A549 (cell line): ENCODE measurements around the gene FCHO2. TPM values are rescaled to one million over a fixed set of nuclear protein-coding genes. Genes with fewer than 3 reads are reported as not detected.

Experiments used
- ATAC-seq, 2 experiments: fragments of 200-7000 bp in 1 of 2; fragments of >200 bp in 1 of 2; cut with Nextera tagmentation in 1 of 2; cut with Tn5 transposase in 1 of 2; 3 replicates each; pipeline versions ENCODE4 v1.8.0 to v1.9.1; 2018 to 2020; ENCODE audit warnings: mild to moderate bottlenecking in 1 of 2, moderate library complexity in 1 of 2
- CTCF ChIA-PET: fragments of 300-600 bp; sonication (Branson Sonifier 250); formaldehyde crosslinking; extraction: SDS; loops from one replicate; lab custom pipeline; 2021; ENCODE audit warnings: antibody characterized with exemption, inconsistent platforms; lab: Yijun Ruan, JAX
- POLR2A ChIA-PET: fragments of 350-600 bp; formaldehyde crosslinking; extraction: SDS; loops from one replicate; lab custom pipeline; 2021; ENCODE audit warnings: antibody characterized with exemption, inconsistent platforms; lab: Yijun Ruan, JAX
- DNase-seq, 2 experiments: peaks; one replicate each; pipeline versions ENCODE4 v3.0.0 to v3.0.0-alpha.2; 2011 to 2016; ENCODE audit warnings: low read depth in 1 of 2, low spot score in 1 of 2
- FAIRE-seq: peaks from 2 replicates; lab custom pipeline; 2011; peaks lifted over from hg19 to GRCh38; lab: Jason Lieb, UNC
- H3K27ac ChIP-seq, 2 experiments: fragments of >200 bp; sonication (Bioruptor Twin); formaldehyde crosslinking; 3 replicates each; pipeline ENCODE4 v1.5.1; 2016 to 2017
- H3K4me1 ChIP-seq: fragments of >200 bp; sonication (Bioruptor Twin); formaldehyde crosslinking; 3 replicates; pipeline ENCODE4 v1.6.1; 2016
- H3K4me2 ChIP-seq: fragments of >200 bp; sonication (Bioruptor Twin); formaldehyde crosslinking; 3 replicates; pipeline ENCODE4 v1.6.1; 2016
- H3K4me3 ChIP-seq: fragments of >200 bp; sonication (Bioruptor Twin); formaldehyde crosslinking; 3 replicates; pipeline ENCODE4 v1.5.1; 2016
- H3K9me3 ChIP-seq: fragments of >200 bp; sonication (Bioruptor Twin); formaldehyde crosslinking; 3 replicates; pipeline ENCODE4 v1.6.1; 2016
- CBX2 ChIP-seq: fragments of 200-600 bp; sonication (generic); IDR thresholded peaks from 2 replicates; pipeline ENCODE4 v1.6.1; 2016; ENCODE audit warnings: low read depth, mild to moderate bottlenecking, borderline replicate concordance
- CEBPB ChIP-seq, 2 experiments: fragments of >200 bp in 1 of 2; sonication (Bioruptor Twin) in 1 of 2; formaldehyde crosslinking in 1 of 2; IDR thresholded peaks; 2 replicates each; pipeline ENCODE4 v1.6.1; 2012 to 2016
- CHD4 ChIP-seq: fragments of 200-600 bp; sonication (generic); IDR thresholded peaks from 2 replicates; pipeline ENCODE4 v1.6.1; 2016; ENCODE audit warnings: antibody characterized with exemption, mild to moderate bottlenecking, borderline replicate concordance
- EHF ChIP-seq: fragments of 250-450 bp; sonication (Bioruptor Pico); IDR thresholded peaks from 2 replicates; pipeline ENCODE4 v1.5.0; 2020; ENCODE audit warnings: mild to moderate bottlenecking
- EHMT2 ChIP-seq: fragments of 200-600 bp; sonication (generic); IDR thresholded peaks from 2 replicates; pipeline ENCODE4 v1.6.1; 2016; ENCODE audit warnings: antibody characterized with exemption, low read depth, mild to moderate bottlenecking, moderate library complexity
- EP300 ChIP-seq, 2 experiments: fragments of >200 bp; sonication (Bioruptor Twin); formaldehyde crosslinking; IDR thresholded peaks; 2 replicates in 1 of 2; 3 replicates in 1 of 2; pipeline ENCODE4 v1.6.1; 2016 to 2017
- ESRRA ChIP-seq: fragments of 150-350 bp; IDR thresholded peaks from 2 replicates; pipeline ENCODE4 v1.6.1; 2014; ENCODE audit warnings: mild to moderate bottlenecking, low read length, borderline replicate concordance
- FOSB ChIP-seq: fragments of 250-450 bp; sonication (Bioruptor Pico); IDR thresholded peaks from 2 replicates; pipeline ENCODE4 v1.5.0; 2020; ENCODE audit warnings: mild to moderate bottlenecking, moderate library complexity
- FOSL2 ChIP-seq, 2 experiments: fragments of 450-650 bp in 1 of 2; fragments of >200 bp in 1 of 2; sonication (Bioruptor Twin) in 1 of 2; formaldehyde crosslinking; IDR thresholded peaks; 2 replicates each; pipeline versions ENCODE4 v1.5.0 to v1.6.1; 2016 to 2020; ENCODE audit warnings: mild to moderate bottlenecking in 1 of 2, moderate library complexity in 1 of 2
- FOXS1 ChIP-seq: fragments of 250-450 bp; sonication (Bioruptor Pico); IDR thresholded peaks from 2 replicates; pipeline ENCODE4 v1.5.0; 2020; ENCODE audit warnings: mild to moderate bottlenecking, moderate library complexity
- HDAC2 ChIP-seq: fragments of 200-600 bp; sonication (generic); IDR thresholded peaks from 2 replicates; pipeline ENCODE4 v1.6.1; 2016
- HEYL ChIP-seq: fragments of 250-450 bp; sonication (Bioruptor Pico); IDR thresholded peaks from 2 replicates; pipeline ENCODE4 v1.8.0; 2021; ENCODE audit warnings: mild to moderate bottlenecking, moderate library complexity
- HOXA7 ChIP-seq: fragments of 250-450 bp; sonication (Bioruptor Pico); IDR thresholded peaks from 2 replicates; pipeline ENCODE4 v1.5.0; 2020; ENCODE audit warnings: mild to moderate bottlenecking, moderate library complexity
- JUN ChIP-seq, 2 experiments: fragments of >200 bp; sonication (Bioruptor Twin); formaldehyde crosslinking; IDR thresholded peaks; 2 replicates in 1 of 2; 3 replicates in 1 of 2; pipeline ENCODE4 v1.6.1; 2016 to 2017
- JUNB ChIP-seq: fragments of >200 bp; sonication (Bioruptor Twin); formaldehyde crosslinking; IDR thresholded peaks from 2 replicates; pipeline ENCODE4 v1.6.1; 2016
- MAFK ChIP-seq: fragments of 450-650 bp; IDR thresholded peaks from 2 replicates; pipeline ENCODE4 v1.6.1; 2014; ENCODE audit not compliant: partially characterized antibody
- MYC ChIP-seq: IDR thresholded peaks from 2 replicates; pipeline ENCODE4 v1.6.1; 2012; ENCODE audit warnings: mild to moderate bottlenecking, inconsistent platforms, low read length, improper control_type of control experiment, borderline replicate concordance
- RARB ChIP-seq: fragments of 250-450 bp; sonication (Bioruptor Pico); IDR thresholded peaks from 2 replicates; pipeline ENCODE4 v1.8.0; 2021; ENCODE audit warnings: mild to moderate bottlenecking, moderate library complexity
- RCOR1 ChIP-seq: fragments of 150-350 bp; IDR thresholded peaks from 2 replicates; pipeline ENCODE4 v1.6.1; 2014; ENCODE audit warnings: antibody characterized with exemption, low read length, low read depth
- RFX5 ChIP-seq: fragments of 450-650 bp; IDR thresholded peaks from 2 replicates; pipeline ENCODE4 v1.7.1; 2014; ENCODE audit warnings: antibody characterized with exemption, mild to moderate bottlenecking, moderate library complexity
- TFCP2L1 ChIP-seq: fragments of 250-450 bp; sonication (Bioruptor Pico); IDR thresholded peaks from 2 replicates; pipeline ENCODE4 v1.5.0; 2021; ENCODE audit warnings: mild to moderate bottlenecking
- ZC3H11A ChIP-seq: fragments of 450-650 bp; IDR thresholded peaks from 2 replicates; pipeline ENCODE4 v1.6.1; 2014; ENCODE audit warnings: antibody characterized with exemption, mild to moderate bottlenecking
- ZFP36 ChIP-seq: fragments of 450-650 bp; IDR thresholded peaks from 2 replicates; pipeline ENCODE4 v1.6.1; 2014; ENCODE audit warnings: borderline replicate concordance; ENCODE audit not compliant: partially characterized antibody
- WGBS: methylation state at CpG from one replicate; pipeline ENCODE4 v1.1.6; 2017; ENCODE audit errors: missing lambda C conversion rate; 5-methylcytosine and 5-hydroxymethylcytosine counted together
- polyA plus RNA-seq, 4 experiments: library from polyadenylated mRNA; depleted of rRNA in 3 of 4; stranded (reverse); fragments of >200 nt; fragmentation: RNase III in 1 of 4; extraction: RNeasy Plus Mini Kit Qiagen cat#74134 plus additional on column Dnase treatment in 1 of 4; gene quantifications; 2 replicates in 3 of 4; 3 replicates in 1 of 4; pipeline ENCODE4 v1.2.3, GENCODE V29; 2011 to 2017
- TF ChIP-seq, protein P1 (sequence below): IDR thresholded peaks from 2 replicates; pipeline ENCODE4 v1.6.1; 2012; ENCODE audit warnings: low read depth, borderline replicate concordance
- TF ChIP-seq, protein P2 (sequence below): IDR thresholded peaks from 2 replicates; pipeline ENCODE4 v1.6.1; 2012
- TF ChIP-seq, protein P3 (sequence below): fragments of >200 bp; sonication (Bioruptor Twin); formaldehyde crosslinking; IDR thresholded peaks from 3 replicates; pipeline ENCODE4 v1.5.1; 2016

The FCHO2 gene
- polyA plus RNA-seq, 2 of the 4 experiments (the other 2 are of a cell fraction): 9.1 to 14.9 TPM

- TF ChIP-seq FOXS1 (CRISPR knock-in tag) (no peak), JUN (IDR thresholded peaks at IDR 0.05) (no peak), EHF (CRISPR knock-in tag) (no peak), EP300 (IDR thresholded peaks at IDR 0.05) (no peak), EHMT2 (no peak), CEBPB (IDR thresholded peaks at IDR 0.05) (no peak), FOSB (CRISPR knock-in tag) (no peak), MYC (no peak), RFX5 (no peak), CHD4 (no peak), ZFP36 (no peak), FOSL2 (IDR thresholded peaks at IDR 0.05) (no peak), FOSL2 (CRISPR knock-in tag; IDR thresholded peaks at IDR 0.05) (no peak), RARB (CRISPR knock-in tag) (no peak), HDAC2 (no peak), ESRRA (no peak), MAFK (no peak), HEYL (CRISPR knock-in tag) (no peak), JUNB (no peak)
- TF ChIP-seq, protein P1, sequence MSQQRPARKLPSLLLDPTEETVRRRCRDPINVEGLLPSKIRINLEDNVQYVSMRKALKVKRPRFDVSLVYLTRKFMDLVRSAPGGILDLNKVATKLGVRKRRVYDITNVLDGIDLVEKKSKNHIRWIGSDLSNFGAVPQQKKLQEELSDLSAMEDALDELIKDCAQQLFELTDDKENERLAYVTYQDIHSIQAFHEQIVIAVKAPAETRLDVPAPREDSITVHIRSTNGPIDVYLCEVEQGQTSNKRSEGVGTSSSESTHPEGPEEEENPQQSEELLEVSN: no peak
- TF ChIP-seq, protein P2, sequence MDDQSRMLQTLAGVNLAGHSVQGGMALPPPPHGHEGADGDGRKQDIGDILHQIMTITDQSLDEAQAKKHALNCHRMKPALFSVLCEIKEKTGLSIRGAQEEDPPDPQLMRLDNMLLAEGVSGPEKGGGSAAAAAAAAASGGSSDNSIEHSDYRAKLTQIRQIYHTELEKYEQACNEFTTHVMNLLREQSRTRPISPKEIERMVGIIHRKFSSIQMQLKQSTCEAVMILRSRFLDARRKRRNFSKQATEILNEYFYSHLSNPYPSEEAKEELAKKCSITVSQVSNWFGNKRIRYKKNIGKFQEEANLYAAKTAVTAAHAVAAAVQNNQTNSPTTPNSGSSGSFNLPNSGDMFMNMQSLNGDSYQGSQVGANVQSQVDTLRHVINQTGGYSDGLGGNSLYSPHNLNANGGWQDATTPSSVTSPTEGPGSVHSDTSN: no peak
- ATAC-seq (no peak), FAIRE-seq (no peak), DNase-seq (no peak)
- Histone ChIP-seq H3K9me3 (no peaks in the 10 kb centered on the region), H3K4me2 (no peak overlapping the region), H3K4me3 (no peak overlapping the region), H3K4me1 (peaks cover 11% of the 10 kb centered on the region; the same call in 2 of the 3 replicates), H3K27ac (no peak overlapping the region)
- CTCF ChIA-PET: interaction anchor here (1.6 to 2.0 kb wide), 2 partner anchors 10 to 42 kb away, joined by 3 to 6 read pairs; no protein-coding TSS in a partner anchor
- POLR2A ChIA-PET: no interaction called here
- WGBS: 57% methylated on average over 4 of the region's 4 CpGs
These were observed 169.4 kb downstream of the FCHO2 start for GRCh38 chr5:73125289-73125688.

GRCh38 chr5:73126381-73126780 lies 170.5 kb downstream of the FCHO2 start:
- no peak for TF ChIP-seq RCOR1
- TF ChIP-seq FOXS1 (CRISPR knock-in tag): no peak
- TF ChIP-seq, protein P3, sequence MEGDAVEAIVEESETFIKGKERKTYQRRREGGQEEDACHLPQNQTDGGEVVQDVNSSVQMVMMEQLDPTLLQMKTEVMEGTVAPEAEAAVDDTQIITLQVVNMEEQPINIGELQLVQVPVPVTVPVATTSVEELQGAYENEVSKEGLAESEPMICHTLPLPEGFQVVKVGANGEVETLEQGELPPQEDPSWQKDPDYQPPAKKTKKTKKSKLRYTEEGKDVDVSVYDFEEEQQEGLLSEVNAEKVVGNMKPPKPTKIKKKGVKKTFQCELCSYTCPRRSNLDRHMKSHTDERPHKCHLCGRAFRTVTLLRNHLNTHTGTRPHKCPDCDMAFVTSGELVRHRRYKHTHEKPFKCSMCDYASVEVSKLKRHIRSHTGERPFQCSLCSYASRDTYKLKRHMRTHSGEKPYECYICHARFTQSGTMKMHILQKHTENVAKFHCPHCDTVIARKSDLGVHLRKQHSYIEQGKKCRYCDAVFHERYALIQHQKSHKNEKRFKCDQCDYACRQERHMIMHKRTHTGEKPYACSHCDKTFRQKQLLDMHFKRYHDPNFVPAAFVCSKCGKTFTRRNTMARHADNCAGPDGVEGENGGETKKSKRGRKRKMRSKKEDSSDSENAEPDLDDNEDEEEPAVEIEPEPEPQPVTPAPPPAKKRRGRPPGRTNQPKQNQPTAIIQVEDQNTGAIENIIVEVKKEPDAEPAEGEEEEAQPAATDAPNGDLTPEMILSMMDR: no peak
- TF ChIP-seq HOXA7 (CRISPR knock-in tag): no peak
- TF ChIP-seq, protein P1: no peak
- TF ChIP-seq TFCP2L1 (CRISPR knock-in tag): no peak
- TF ChIP-seq CBX2: no peak
- no peak for TF ChIP-seq CHD4
- no peak for TF ChIP-seq ZFP36
- no peak for TF ChIP-seq ZC3H11A
- Histone ChIP-seq H3K27ac (no peak overlapping the region), H3K4me2 (no peak overlapping the region), H3K4me1 (peaks cover 9% of the 10 kb centered on the region; the same call in 2 of the 3 replicates), H3K4me3 (no peak overlapping the region), H3K9me3 (no peaks in the 10 kb centered on the region)
- ChIA-PET POLR2A (no interaction called here), CTCF (interaction anchor here (0.9 to 2.0 kb wide), 4 partner anchors 14 to 90 kb away, joined by 3 to 6 read pairs (median 4); no protein-coding TSS in a partner anchor)
- ATAC-seq (no peak), FAIRE-seq (no peak), DNase-seq (no peak)
- WGBS: 91% methylated on average over 3 of the region's 4 CpGs
